ENCODE data around the gene ABHD18.
"Not testable (repeated sequence)": the region's sequence is repeated elsewhere in the genome, so short reads cannot be mapped to it uniquely, and the experiment has no call there.

DNA sequence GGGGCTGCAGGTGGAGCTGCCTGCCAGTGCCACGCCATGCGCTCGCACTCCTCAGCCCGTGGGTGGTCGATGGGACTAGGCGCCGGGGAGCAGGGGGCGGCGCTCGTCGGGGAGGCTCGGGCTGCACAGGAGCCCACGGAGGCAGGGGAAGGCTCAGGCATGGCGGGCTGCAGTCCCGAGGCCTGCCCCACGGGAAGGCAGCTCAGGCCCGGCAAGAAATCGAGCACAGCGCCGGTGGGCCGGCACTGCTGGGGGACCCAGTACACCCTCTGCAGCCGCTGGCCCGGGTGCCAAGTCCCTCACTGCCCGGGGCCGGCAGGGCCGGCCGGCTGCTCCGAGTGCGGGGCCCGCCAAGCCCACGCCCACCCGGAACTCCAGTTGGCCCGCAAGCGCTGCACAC, 82.3 kb downstream of the ABHD18 start:
- TF ChIP-seq POLR2AphosphoS5, POLR2A, EP300 (IDR thresholded peaks at IDR 0.05): not testable (repeated sequence)
- TF ChIP-seq, protein P1, sequence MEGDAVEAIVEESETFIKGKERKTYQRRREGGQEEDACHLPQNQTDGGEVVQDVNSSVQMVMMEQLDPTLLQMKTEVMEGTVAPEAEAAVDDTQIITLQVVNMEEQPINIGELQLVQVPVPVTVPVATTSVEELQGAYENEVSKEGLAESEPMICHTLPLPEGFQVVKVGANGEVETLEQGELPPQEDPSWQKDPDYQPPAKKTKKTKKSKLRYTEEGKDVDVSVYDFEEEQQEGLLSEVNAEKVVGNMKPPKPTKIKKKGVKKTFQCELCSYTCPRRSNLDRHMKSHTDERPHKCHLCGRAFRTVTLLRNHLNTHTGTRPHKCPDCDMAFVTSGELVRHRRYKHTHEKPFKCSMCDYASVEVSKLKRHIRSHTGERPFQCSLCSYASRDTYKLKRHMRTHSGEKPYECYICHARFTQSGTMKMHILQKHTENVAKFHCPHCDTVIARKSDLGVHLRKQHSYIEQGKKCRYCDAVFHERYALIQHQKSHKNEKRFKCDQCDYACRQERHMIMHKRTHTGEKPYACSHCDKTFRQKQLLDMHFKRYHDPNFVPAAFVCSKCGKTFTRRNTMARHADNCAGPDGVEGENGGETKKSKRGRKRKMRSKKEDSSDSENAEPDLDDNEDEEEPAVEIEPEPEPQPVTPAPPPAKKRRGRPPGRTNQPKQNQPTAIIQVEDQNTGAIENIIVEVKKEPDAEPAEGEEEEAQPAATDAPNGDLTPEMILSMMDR (IDR thresholded peaks at IDR 0.05) = not testable (repeated sequence)

Measured in stomach (tissue), 4 donors.